Activated effector memory CD4-positive, alpha-beta T cell treated with Interleukin-2 at 50 U/mL for 16 hours (primary cell): ENCODE results near the gene FGF14.

Experiments used
- DNase-seq: peaks from one replicate; pipeline ENCODE4 v3.0.0-alpha.2; 2020

Gene FGF14

GRCh38 chr13:101698400-101698799, 703.4 kb downstream of the FGF14 start:
- DNase-seq, result no peak

- no peak for DNase-seq
Observed at GRCh38 chr13:101697745-101698144, 704.1 kb downstream of the FGF14 start.

GRCh38 chr13:101695870-101696516, 705.9 kb downstream of the FGF14 start:
- no peak for DNase-seq

- DNase-seq, result no peak
Observed at GRCh38 chr13:101691341-101691860, 710.4 kb downstream of the FGF14 start.

- no peak for DNase-seq
Observed at GRCh38 chr13:101690871-101691270, 711.0 kb downstream of the FGF14 start.

- DNase-seq, result no peak
Observed at GRCh38 chr13:101686003-101686402, 715.8 kb downstream of the FGF14 start.

GRCh38 chr13:101681834-101682233, 720.0 kb downstream of the FGF14 start:
- no peak for DNase-seq

- DNase-seq, result no peak
Observed at GRCh38 chr13:101673360-101674105, 728.3 kb downstream of the FGF14 start.

GRCh38 chr13:101661839-101662238, 740.0 kb downstream of the FGF14 start:
- no peak for DNase-seq
